ENCODE measurements around the gene RNF150.

The RNF150 gene

DNA sequence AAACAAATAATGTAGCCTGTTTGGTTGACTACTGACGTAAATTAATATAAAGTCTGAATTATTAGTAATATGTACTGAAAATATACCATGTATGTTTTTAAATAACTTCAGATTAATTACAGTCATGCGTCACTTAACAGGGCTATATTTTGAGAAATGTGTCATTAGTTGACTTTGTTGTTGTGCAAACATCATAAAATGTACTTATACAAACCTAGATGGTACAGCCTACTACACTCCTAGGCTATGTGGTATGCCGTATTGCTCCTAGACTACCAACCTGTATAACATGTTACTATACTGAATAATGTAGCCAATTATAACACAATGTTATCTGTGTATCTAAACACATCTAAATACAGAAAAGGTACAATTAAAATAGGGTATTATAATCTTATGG is 66.6 kb downstream of the RNF150 start:
- CTCF ChIA-PET: no interaction called here
- no peak for DNase-seq (ENCODE audit: low read depth, low spot score)
- POLR2A ChIA-PET: no interaction called here
- TF ChIP-seq, protein P1, sequence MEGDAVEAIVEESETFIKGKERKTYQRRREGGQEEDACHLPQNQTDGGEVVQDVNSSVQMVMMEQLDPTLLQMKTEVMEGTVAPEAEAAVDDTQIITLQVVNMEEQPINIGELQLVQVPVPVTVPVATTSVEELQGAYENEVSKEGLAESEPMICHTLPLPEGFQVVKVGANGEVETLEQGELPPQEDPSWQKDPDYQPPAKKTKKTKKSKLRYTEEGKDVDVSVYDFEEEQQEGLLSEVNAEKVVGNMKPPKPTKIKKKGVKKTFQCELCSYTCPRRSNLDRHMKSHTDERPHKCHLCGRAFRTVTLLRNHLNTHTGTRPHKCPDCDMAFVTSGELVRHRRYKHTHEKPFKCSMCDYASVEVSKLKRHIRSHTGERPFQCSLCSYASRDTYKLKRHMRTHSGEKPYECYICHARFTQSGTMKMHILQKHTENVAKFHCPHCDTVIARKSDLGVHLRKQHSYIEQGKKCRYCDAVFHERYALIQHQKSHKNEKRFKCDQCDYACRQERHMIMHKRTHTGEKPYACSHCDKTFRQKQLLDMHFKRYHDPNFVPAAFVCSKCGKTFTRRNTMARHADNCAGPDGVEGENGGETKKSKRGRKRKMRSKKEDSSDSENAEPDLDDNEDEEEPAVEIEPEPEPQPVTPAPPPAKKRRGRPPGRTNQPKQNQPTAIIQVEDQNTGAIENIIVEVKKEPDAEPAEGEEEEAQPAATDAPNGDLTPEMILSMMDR (IDR thresholded peaks at IDR 0.05; ENCODE audit: insufficient read depth, low read length, missing control alignments): no peak
- H3K4me3 ChIP-seq (ENCODE audit: low read depth, low read length): no peak overlapping the region

DNA sequence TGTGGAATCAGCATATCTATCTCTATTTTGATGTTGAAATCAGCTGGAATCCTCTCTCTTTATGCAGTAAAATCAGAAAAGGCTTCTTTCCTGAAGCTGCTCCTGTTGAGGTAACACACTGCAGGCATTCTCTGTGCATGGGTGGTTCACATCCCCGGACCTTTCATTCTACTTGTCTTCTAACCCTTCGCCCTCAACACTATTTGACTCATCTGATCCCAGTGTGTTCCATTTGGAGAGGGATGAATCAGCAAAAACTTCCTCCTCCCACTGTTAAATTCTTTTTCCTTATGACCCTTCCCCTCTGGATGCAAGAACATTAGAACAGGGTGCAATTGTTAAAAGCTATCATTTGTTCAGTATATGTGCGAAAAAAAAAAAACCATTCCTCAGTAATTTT is 67.4 kb downstream of the RNF150 start:
- TF ChIP-seq, protein P1 (IDR thresholded peaks at IDR 0.05; ENCODE audit: insufficient read depth, low read length, missing control alignments): no peak
- no peak overlapping the region for H3K4me3 ChIP-seq (ENCODE audit: low read depth, low read length)
- CTCF ChIA-PET: interaction anchor here (1.4 kb wide), 1 partner anchor 9 kb away, joined by 3 read pairs; no protein-coding TSS in a partner anchor
- POLR2A ChIA-PET: no interaction called here
- DNase-seq (ENCODE audit: low read depth, low spot score): no peak

DNA sequence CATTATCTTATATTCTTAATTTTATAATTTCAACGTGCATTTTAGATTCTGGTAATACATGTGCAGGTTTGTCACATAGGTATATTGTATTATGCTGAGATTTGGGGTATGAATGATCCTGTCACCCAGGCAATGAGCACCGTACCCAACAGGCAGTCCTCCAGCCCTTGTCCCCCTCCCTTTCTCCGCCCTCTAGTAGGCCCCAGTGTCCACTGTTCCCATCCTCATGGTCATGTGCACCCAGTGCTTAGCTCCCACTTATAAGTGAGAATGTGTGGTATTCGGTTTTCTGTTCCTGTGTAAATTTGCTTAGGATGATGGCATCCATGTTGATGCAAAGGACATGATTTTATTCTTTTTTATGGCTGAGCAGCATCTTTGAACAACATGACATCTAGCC is 70.6 kb downstream of the RNF150 start:
- no peak for DNase-seq (ENCODE audit: low read depth, low spot score)
- TF ChIP-seq, protein P1 (IDR thresholded peaks at IDR 0.05; ENCODE audit: insufficient read depth, low read length, missing control alignments): no peak
- POLR2A ChIA-PET: no interaction called here
- CTCF ChIA-PET: interaction anchor here (1.6 to 2.3 kb wide), 2 partner anchors 65 to 70 kb away, joined by 3 to 9 read pairs; partner anchors contain the start of gene RNF150
- H3K4me3 ChIP-seq (ENCODE audit: low read depth, low read length): no peak overlapping the region

DNA sequence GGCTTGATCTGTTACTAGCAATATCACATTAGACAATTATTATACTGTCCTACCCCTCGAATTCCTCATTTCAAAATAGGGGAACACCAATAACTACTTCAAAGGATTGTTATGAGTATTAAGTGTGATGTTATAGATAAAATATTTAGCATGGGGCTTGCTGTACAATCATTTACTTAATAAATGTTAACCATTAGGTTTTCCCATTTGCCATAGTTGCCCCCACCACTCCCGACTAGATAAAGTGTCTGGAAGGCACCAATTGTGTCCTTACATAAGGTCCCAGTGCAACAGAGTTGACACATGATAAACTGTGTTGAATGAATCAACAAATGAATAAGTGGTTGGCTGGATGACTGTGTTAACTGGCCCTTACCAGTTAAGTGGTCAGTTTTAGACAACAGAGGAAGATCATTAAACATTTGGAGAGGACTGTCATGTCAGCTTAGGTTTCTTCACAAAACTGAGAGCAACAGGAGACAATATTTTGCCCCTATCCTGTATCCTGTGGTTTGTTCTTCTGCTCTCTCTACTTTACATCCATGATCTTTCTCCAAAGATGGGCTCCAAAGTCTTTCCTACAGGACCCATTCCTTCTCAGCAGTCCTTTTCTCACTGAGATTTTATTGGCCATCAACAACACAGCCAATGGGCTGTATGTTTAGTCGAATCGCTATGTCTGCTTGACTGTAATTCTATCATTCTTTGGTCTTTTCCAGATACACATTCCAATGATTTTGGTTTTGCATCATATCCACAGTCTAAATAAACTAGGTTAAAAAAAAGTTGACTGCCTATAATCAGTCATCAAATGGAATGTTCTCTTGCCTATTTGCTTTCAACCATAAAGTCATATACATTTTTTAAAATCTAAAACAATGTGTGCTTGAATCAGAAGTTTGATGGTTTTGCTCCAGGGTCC is 74.4 kb downstream of the RNF150 start:
- no peak overlapping the region for H3K4me3 ChIP-seq (ENCODE audit: low read depth, low read length)
- TF ChIP-seq, protein P1 (IDR thresholded peaks at IDR 0.05; ENCODE audit: insufficient read depth, low read length, missing control alignments): no peak
- ChIA-PET CTCF (interaction anchor here (1.2 kb wide), 1 partner anchor 74 kb away, joined by 3 read pairs; the partner anchor contains the start of gene RNF150), POLR2A (no interaction called here)
- peak; percentile 80 for DNase-seq (ENCODE audit: low read depth, low spot score)

DNA sequence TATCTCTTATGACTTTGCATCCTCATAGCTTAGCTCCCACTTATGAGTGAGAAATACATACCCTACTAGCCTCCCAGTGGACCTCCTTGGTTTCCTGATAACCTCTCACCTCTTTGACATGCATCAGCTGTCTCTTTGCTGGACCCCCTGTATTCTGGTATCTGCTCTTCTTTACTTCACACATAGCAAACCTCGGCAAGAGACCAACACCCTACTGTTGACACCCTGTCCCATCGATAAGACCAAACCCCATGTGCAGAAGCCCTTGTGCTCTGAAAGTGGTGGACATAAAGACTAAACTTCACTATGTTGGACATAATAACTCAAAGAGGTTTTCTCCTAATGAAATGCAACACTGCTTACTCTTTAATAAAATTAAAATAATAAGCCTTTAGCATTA is 75.7 kb downstream of the RNF150 start:
- no peak overlapping the region for H3K4me3 ChIP-seq (ENCODE audit: low read depth, low read length)
- TF ChIP-seq, protein P1 (IDR thresholded peaks at IDR 0.05; ENCODE audit: insufficient read depth, low read length, missing control alignments): no peak
- no peak for DNase-seq (ENCODE audit: low read depth, low spot score)
- ChIA-PET CTCF (interaction anchor here (1.1 to 1.2 kb wide), 2 partner anchors 76 kb away, joined by 3 read pairs; partner anchors contain the start of gene RNF150), POLR2A (no interaction called here)

DNA sequence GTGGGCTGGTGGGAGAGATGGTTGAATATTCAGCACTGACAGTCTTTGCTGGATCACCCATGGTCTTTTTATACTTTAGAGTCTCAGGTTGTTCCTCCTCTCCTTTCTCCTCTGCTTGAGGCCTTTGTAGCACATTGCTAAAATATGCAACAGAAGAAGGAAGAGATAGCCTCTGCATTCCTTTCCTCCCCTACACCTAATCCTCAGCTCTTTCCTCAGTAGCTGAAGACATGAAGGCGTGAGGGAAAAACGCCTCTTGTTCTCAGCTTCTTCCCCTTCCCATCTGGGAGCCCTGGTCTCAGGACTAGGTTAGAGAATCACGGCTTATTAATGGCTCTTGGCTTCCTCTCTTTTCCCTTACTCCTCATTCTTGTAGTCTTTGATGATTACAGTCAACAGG is 76.8 kb downstream of the RNF150 start:
- TF ChIP-seq, protein P1 (IDR thresholded peaks at IDR 0.05; ENCODE audit: insufficient read depth, low read length, missing control alignments): no peak
- POLR2A ChIA-PET: no interaction called here
- CTCF ChIA-PET: interaction anchor here (1.1 to 1.3 kb wide), 2 partner anchors 9 to 77 kb away, joined by 3 to 4 read pairs; partner anchors contain the start of gene RNF150
- no peak for DNase-seq (ENCODE audit: low read depth, low spot score)
- H3K4me3 ChIP-seq (ENCODE audit: low read depth, low read length): no peak overlapping the region

Measured in AG04449 (cell line).